Aorta (tissue), 5 donors: ENCODE data around the gene NTMT2. TPM values are rescaled to one million over a fixed set of nuclear protein-coding genes. Genes with fewer than 3 reads are reported as not detected.

Experiments
- ATAC-seq: fragments of 200-7000 bp; cut with Tn5 transposase; one replicate; pipeline ENCODE4 v1.9.1; 2022; ENCODE audit warnings: moderate library complexity; ENCODE audit not compliant: low FRiP score
- DNase-seq, 2 donors: peaks; one replicate each; pipeline ENCODE4 v3.0.0-alpha.2; 2020
- H3K27ac ChIP-seq, 2 donors: one replicate each; pipeline ENCODE4 v1.5.1; 2013; ENCODE audit warnings: low read length in 2 of 2, mild to moderate bottlenecking in 2 of 2, moderate library complexity in 2 of 2, control low read depth in 1 of 2, inconsistent platforms in 1 of 2, low read depth in 1 of 2
- H3K27me3 ChIP-seq, 2 donors: one replicate each; pipeline ENCODE4 v1.6.1; 2013; ENCODE audit warnings: control low read depth in 1 of 2, low read length in 1 of 2, mild to moderate bottlenecking in 1 of 2, moderate library complexity in 1 of 2; ENCODE audit not compliant: insufficient read depth in 2 of 2, control insufficient read depth in 1 of 2
- H3K36me3 ChIP-seq, 2 donors: one replicate each; pipeline ENCODE4 v1.6.1; 2013; ENCODE audit warnings: control low read depth in 1 of 2, low read length in 1 of 2, mild to moderate bottlenecking in 1 of 2; ENCODE audit not compliant: insufficient read depth in 2 of 2, control insufficient read depth in 1 of 2
- H3K4me1 ChIP-seq, 2 donors: one replicate each; pipeline ENCODE4 v1.6.1; 2013; ENCODE audit warnings: low read length in 2 of 2, control low read depth in 1 of 2, mild to moderate bottlenecking in 1 of 2, moderate library complexity in 1 of 2; ENCODE audit not compliant: insufficient read depth in 2 of 2, control insufficient read depth in 1 of 2
- H3K4me3 ChIP-seq, 2 donors: one replicate each; pipeline ENCODE4 v1.5.1; 2013; ENCODE audit warnings: low read length in 2 of 2, control low read depth in 1 of 2, mild to moderate bottlenecking in 1 of 2
- H3K9me3 ChIP-seq: one replicate; pipeline ENCODE4 v1.6.1; 2013; ENCODE audit warnings: mild to moderate bottlenecking, low read length; ENCODE audit not compliant: control insufficient read depth
- WGBS, 2 donors: extraction: QIAGEN DNeasy Blood & Tissue Kit; methylation state at CpG; one replicate each; pipeline ENCODE4 v1.1.7; 2013; 5-methylcytosine and 5-hydroxymethylcytosine counted together
- intact Hi-C, 2 donors: fragments of 100-400 bp; cut with DNase I; formaldehyde crosslinking; loops; one replicate each; pipeline versions ENCODE4 v1.14.2 to v1.15.0; 2022
- polyA plus RNA-seq, 2 donors: library from polyadenylated mRNA; stranded (reverse); fragments of 200-250 nt; gene quantifications; one replicate each; pipeline ENCODE4 v1.2.3, GENCODE V29; 2013
- total RNA-seq, 2 donors: library from RNA; stranded (reverse); fragmentation: NEBNext Ultra II Directional; extraction: Animal tissue kit (Norgen Biotek cat#: 25700); gene quantifications; one replicate each; pipeline ENCODE4 v1.2.1, GENCODE V29; 2021
- donor health status: healthy with polysubstance abuse.
- donor health status: Bipolar disorder and iron deficiency.
- donor health status: DM: no; HTN: no; CAD: no.
- donor health status: DM: no; HTN: no; CAD: no.
- donor health status: DM: yes; HTN: yes; CAD: no.

Gene NTMT2
- total and polyA plus RNA-seq, 4 donors = not detected

GRCh38 chr1:170126696-170127095 is 19.1 kb upstream of the NTMT2 start:
- intact Hi-C loops = no loop called here
- WGBS, 2 donors = 37 to 41% methylated on average over 4 of the region's 4 CpGs
- ATAC-seq = no peak

DNA sequence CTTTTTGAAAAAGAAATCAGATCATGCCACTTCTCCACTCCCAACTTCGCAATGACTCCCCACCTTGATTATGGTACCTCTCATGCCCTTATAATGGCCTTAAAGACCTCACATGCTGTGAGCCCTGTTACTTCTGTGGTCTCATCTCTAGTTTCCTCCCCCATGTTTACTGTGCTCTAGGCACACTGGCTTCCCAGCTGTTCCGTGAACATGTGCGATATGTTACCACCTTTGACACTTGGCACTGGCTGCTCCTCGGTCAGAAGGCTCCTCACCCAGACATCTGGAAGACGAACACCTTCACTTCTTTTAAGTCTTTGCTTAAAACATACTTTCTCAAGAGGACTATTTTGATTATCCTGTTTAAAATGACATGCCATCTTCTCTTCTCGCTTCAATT is 14.3 kb upstream of the NTMT2 start:
- H3K27ac ChIP-seq = no peak overlapping the region
- no peaks in the 10 kb centered on the region for H3K36me3 ChIP-seq
- WGBS, 2 donors = 84 to 87% methylated on average over 6 of the region's 6 CpGs
- DNase-seq = no peak
- H3K4me3 ChIP-seq = no peak overlapping the region
- no peaks in the 10 kb centered on the region for H3K9me3 ChIP-seq
- intact Hi-C loops = no loop called here
- no peaks in the 10 kb centered on the region for H3K27me3 ChIP-seq
- H3K4me1 ChIP-seq = no peaks in the 10 kb centered on the region
- ATAC-seq = no peak

More at GRCh38 chr1:170126696-170127095, 19.1 kb upstream of the NTMT2 start:
- Histone ChIP-seq H3K9me3 (no peaks in the 10 kb centered on the region), H3K36me3 (no peaks in the 10 kb centered on the region), H3K4me3 (no peak overlapping the region), H3K27me3 (no peaks in the 10 kb centered on the region), H3K4me1 (no peaks in the 10 kb centered on the region), H3K27ac (no peak overlapping the region)
- DNase-seq = no peak

DNA sequence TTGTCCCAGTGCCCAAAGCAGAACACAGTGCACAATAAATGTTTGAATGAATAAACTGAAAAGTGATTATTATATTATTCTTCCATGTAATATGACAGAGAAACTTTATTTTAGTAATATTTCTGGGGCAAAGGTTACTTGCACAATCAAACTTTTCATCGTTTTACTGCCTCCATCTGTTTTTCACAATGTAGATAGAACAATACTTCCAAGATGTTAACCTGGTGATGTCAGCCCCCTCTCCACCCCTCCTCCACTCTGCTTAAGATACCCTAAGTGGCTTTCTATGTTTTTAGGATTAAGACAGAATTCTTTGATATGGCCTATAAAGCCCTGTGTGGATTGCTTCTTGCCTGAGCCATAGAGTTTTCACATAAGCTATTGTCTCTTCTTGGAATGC is 13.8 kb upstream of the NTMT2 start:
- Histone ChIP-seq H3K9me3 (no peaks in the 10 kb centered on the region), H3K36me3 (no peaks in the 10 kb centered on the region), H3K27ac (no peak overlapping the region), H3K27me3 (no peaks in the 10 kb centered on the region), H3K4me1 (no peaks in the 10 kb centered on the region), H3K4me3 (no peak overlapping the region)
- 62 to 69% methylated on average over 1 of the region's 1 CpG for WGBS, 2 donors
- intact Hi-C loops = no loop called here
- ATAC-seq = no peak
- no peak for DNase-seq

GRCh38 chr1:170133766-170134495 is 11.8 kb upstream of the NTMT2 start:
- 70 to 80% methylated on average over 2 of the region's 2 CpGs for WGBS, 2 donors
- Histone ChIP-seq H3K27me3 (no peaks in the 10 kb centered on the region), H3K36me3 (no peaks in the 10 kb centered on the region), H3K4me1 (no peaks in the 10 kb centered on the region), H3K4me3 (no peak overlapping the region), H3K27ac (no peak overlapping the region), H3K9me3 (no peaks in the 10 kb centered on the region)
- intact Hi-C loops = no loop called here
- ATAC-seq = peak; percentile 73
- no peak for DNase-seq

- no peaks in the 10 kb centered on the region for H3K36me3 ChIP-seq
- peak; percentile 79 for ATAC-seq
- intact Hi-C loops = no loop called here
- H3K9me3 ChIP-seq = no peaks in the 10 kb centered on the region
- H3K27ac ChIP-seq = no peak overlapping the region
- WGBS, 2 donors = 62 to 66% methylated on average over 6 of the region's 6 CpGs
- no peaks in the 10 kb centered on the region for H3K27me3 ChIP-seq
- no peaks in the 10 kb centered on the region for H3K4me1 ChIP-seq
- DNase-seq = no peak
- H3K4me3 ChIP-seq = no peak overlapping the region
Measured at GRCh38 chr1:170134521-170134920, 11.2 kb upstream of the NTMT2 start.

- no peaks in the 10 kb centered on the region for H3K9me3 ChIP-seq
- H3K36me3 ChIP-seq = no peaks in the 10 kb centered on the region
- H3K4me1 ChIP-seq = no peaks in the 10 kb centered on the region
- intact Hi-C loops = no loop called here
- DNase-seq (no peak), ATAC-seq (no peak)
- no peaks in the 10 kb centered on the region for H3K27me3 ChIP-seq
- H3K27ac ChIP-seq = no peak overlapping the region
- WGBS, 2 donors = 82 to 86% methylated on average over 2 of the region's 2 CpGs
- H3K4me3 ChIP-seq = no peak overlapping the region
Measured at GRCh38 chr1:170140371-170140770, 5.4 kb upstream of the NTMT2 start.

GRCh38 chr1:170145061-170145460 is 698 bp upstream of the NTMT2 start:
- DNase-seq (no peak), ATAC-seq (no peak)
- Histone ChIP-seq H3K9me3 (no peaks in the 10 kb centered on the region), H3K36me3 (no peaks in the 10 kb centered on the region), H3K4me3 (no peak overlapping the region), H3K27me3 (no peaks in the 10 kb centered on the region), H3K4me1 (no peaks in the 10 kb centered on the region), H3K27ac (no peak overlapping the region)
- intact Hi-C loops = no loop called here
- 91 to 98% methylated on average over 3 of the region's 3 CpGs for WGBS, 2 donors

GRCh38 chr1:170146720-170147263 is 1.0 kb downstream of the NTMT2 start:
- Histone ChIP-seq H3K4me1 (no peaks in the 10 kb centered on the region), H3K36me3 (no peaks in the 10 kb centered on the region), H3K4me3 (no peak overlapping the region), H3K27me3 (no peaks in the 10 kb centered on the region), H3K27ac (no peak overlapping the region), H3K9me3 (no peaks in the 10 kb centered on the region)
- WGBS, 2 donors = 61 to 64% methylated on average over 4 of the region's 4 CpGs
- no peak for DNase-seq
- no peak for ATAC-seq
- intact Hi-C loops = no loop called here

DNA sequence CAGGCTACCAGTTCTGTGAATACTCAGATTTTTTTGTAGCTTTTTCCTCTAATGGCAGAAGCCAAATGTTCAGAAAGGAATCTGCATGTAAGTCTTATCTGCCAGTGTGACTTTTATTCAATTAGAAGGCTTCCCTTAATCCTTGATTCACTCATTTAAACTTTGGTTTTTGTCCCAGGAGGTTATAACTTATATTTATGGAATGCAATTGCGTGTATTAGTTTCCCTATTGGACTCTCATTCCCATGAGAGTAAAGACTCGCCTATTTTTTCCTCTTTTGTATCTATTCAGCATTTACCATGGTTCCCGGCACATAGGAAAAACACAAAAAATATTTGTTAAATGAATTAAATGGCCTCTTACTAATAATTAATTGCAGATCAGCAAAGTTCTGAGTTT is 3.5 kb downstream of the NTMT2 start:
- ATAC-seq (no peak), DNase-seq (no peak)
- H3K9me3 ChIP-seq = peaks cover 2% of the 10 kb centered on the region
- H3K27me3 ChIP-seq = no peaks in the 10 kb centered on the region
- intact Hi-C loops = no loop called here
- H3K4me3 ChIP-seq = no peak overlapping the region
- H3K36me3 ChIP-seq = no peaks in the 10 kb centered on the region
- no peak overlapping the region for H3K27ac ChIP-seq
- 56 to 88% methylated on average over 3 of the region's 3 CpGs for WGBS, 2 donors
- H3K4me1 ChIP-seq = no peaks in the 10 kb centered on the region
